Astrocyte (in vitro differentiated cells and primary cell): ENCODE data around the gene CHEK2. TPM values are rescaled to one million over a fixed set of nuclear protein-coding genes. Genes with fewer than 3 reads are reported as not detected.

ENCODE experiments used
- DNase-seq: peaks from one replicate; pipeline ENCODE4 v3.0.0-alpha.2; 2010; ENCODE audit warnings: low read depth
- FAIRE-seq: peaks from 2 replicates; lab custom pipeline; 2011; peaks lifted over from hg19 to GRCh38; lab: Jason Lieb, UNC
- H2AFZ ChIP-seq: 2 replicates; pipeline ENCODE4 v1.6.0; 2012; ENCODE audit warnings: low read depth, low read length, inconsistent platforms
- H3K27ac ChIP-seq: 2 replicates; pipeline ENCODE4 v1.5.1; 2011; ENCODE audit warnings: low read depth, low read length, inconsistent platforms
- H3K27me3 ChIP-seq: 2 replicates; pipeline ENCODE4 v1.6.0; 2011; ENCODE audit warnings: low read length, inconsistent platforms; ENCODE audit not compliant: insufficient read depth
- H3K36me3 ChIP-seq: 2 replicates; pipeline ENCODE4 v1.5.1; 2011; ENCODE audit warnings: low read length, inconsistent platforms; ENCODE audit not compliant: insufficient read depth
- H3K4me1 ChIP-seq: 2 replicates; pipeline ENCODE4 v1.5.1; 2011; ENCODE audit warnings: low read length, inconsistent platforms; ENCODE audit not compliant: insufficient read depth
- H3K4me2 ChIP-seq: 2 replicates; pipeline ENCODE4 v1.6.0; 2012; ENCODE audit warnings: low read length, inconsistent platforms
- H3K4me3 ChIP-seq: 2 replicates; pipeline ENCODE4 v1.5.1; 2011; ENCODE audit warnings: low read depth, mild to moderate bottlenecking, low read length, inconsistent platforms; ENCODE audit not compliant: insufficient read depth
- H3K79me2 ChIP-seq: 2 replicates; pipeline ENCODE4 v1.6.0; 2012; ENCODE audit warnings: mild to moderate bottlenecking, low read length, inconsistent platforms; ENCODE audit not compliant: insufficient read depth
- H3K9ac ChIP-seq: 2 replicates; pipeline ENCODE4 v1.6.0; 2012; ENCODE audit warnings: mild to moderate bottlenecking, low read length, inconsistent platforms
- H3K9me3 ChIP-seq: 2 replicates; pipeline ENCODE4 v1.5.1; 2012; ENCODE audit warnings: low read depth, mild to moderate bottlenecking, low read length, inconsistent platforms; ENCODE audit not compliant: insufficient read depth
- H4K20me1 ChIP-seq: 2 replicates; pipeline ENCODE4 v1.6.0; 2012; ENCODE audit warnings: low read length, inconsistent platforms; ENCODE audit not compliant: insufficient read depth
- H3K27ac Mint-ChIP-seq: one replicate; pipeline ENCODE4 v1.8.0; 2021; ENCODE audit warnings: mild to moderate bottlenecking, mixed read lengths; ENCODE audit not compliant: unreplicated experiment
- H3K27me3 Mint-ChIP-seq: one replicate; pipeline ENCODE4 v1.8.0; 2021; ENCODE audit warnings: low read depth, mixed read lengths; ENCODE audit not compliant: unreplicated experiment
- H3K36me3 Mint-ChIP-seq: one replicate; pipeline ENCODE4 v1.8.0; 2021; ENCODE audit warnings: low read depth, mixed read lengths; ENCODE audit not compliant: unreplicated experiment
- H3K4me1 Mint-ChIP-seq: one replicate; pipeline ENCODE4 v1.8.0; 2021; ENCODE audit warnings: low read depth, mixed read lengths; ENCODE audit not compliant: unreplicated experiment
- H3K4me3 Mint-ChIP-seq: one replicate; pipeline ENCODE4 v1.8.0; 2021; ENCODE audit warnings: mild to moderate bottlenecking, moderate library complexity, mixed read lengths; ENCODE audit not compliant: unreplicated experiment
- H3K9me3 Mint-ChIP-seq: one replicate; pipeline ENCODE4 v1.8.0; 2021; ENCODE audit warnings: mild to moderate bottlenecking, mixed read lengths; ENCODE audit not compliant: unreplicated experiment
- EZH2 ChIP-seq: IDR thresholded peaks from 2 replicates; pipeline ENCODE4 v1.6.1; 2012; ENCODE audit warnings: mild to moderate bottlenecking, low read length, inconsistent platforms; ENCODE audit not compliant: insufficient read depth
- total RNA-seq: library from RNA; stranded (reverse); gene quantifications from 2 replicates; pipeline ENCODE4 v1.2.1, GENCODE V29; 2021
- TF ChIP-seq, protein P1 (sequence below): IDR thresholded peaks from 2 replicates; pipeline ENCODE4 v1.5.1; 2011; ENCODE audit warnings: low read depth, mild to moderate bottlenecking, inconsistent platforms, low read length, moderate library complexity; ENCODE audit not compliant: insufficient read depth

The CHEK2 gene
- total RNA-seq, 1 donor from 2014 or later, result 5.7 TPM

DNA sequence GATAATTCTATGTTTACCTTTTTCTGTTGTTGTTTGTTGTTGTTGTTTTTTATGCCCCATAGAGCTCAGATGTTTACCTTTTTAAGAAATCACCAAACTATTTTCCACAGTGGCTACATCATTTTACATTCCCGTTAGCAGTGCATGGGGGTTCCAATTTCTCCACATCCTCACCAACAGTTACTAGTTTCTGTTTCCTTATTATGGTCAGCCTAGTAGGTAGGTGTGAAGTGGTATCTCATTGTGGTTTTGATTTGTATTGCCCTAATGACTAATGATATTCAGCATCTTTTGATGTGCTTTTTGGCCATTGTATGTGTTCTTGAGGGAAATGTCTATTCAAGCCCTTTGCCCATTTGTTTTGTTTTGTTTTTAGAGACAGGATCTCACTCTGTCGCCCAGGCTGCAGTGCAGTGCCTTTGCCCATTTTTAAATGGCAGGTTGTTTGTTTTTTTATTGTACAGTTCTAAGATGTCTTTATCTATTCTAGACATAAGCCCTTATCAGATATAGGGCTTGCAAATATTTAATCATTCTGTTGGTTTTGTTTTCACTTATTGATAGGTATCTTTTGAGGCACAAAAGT lies 27.5 kb downstream of the CHEK2 start:
- Histone ChIP-seq H3K27ac (no peak overlapping the region), H3K27me3 (no peaks in the 10 kb centered on the region), H3K4me1 (peaks cover 15% of the 10 kb centered on the region), H3K79me2 (no peaks in the 10 kb centered on the region), H2AFZ (no peak overlapping the region), H3K9me3 (no peaks in the 10 kb centered on the region), H3K36me3 (no peaks in the 10 kb centered on the region), H3K4me2 (no peak overlapping the region), H3K4me3 (no peak overlapping the region), H3K9ac (no peak overlapping the region), H4K20me1 (no peaks in the 10 kb centered on the region)
- H3K27ac Mint-ChIP-seq, result no peak overlapping the region
- FAIRE-seq (no peak), DNase-seq (peak; percentile 14)
- peaks cover 2% of the 10 kb centered on the region for H3K36me3 Mint-ChIP-seq
- no peak for TF ChIP-seq EZH2
- TF ChIP-seq, protein P1, sequence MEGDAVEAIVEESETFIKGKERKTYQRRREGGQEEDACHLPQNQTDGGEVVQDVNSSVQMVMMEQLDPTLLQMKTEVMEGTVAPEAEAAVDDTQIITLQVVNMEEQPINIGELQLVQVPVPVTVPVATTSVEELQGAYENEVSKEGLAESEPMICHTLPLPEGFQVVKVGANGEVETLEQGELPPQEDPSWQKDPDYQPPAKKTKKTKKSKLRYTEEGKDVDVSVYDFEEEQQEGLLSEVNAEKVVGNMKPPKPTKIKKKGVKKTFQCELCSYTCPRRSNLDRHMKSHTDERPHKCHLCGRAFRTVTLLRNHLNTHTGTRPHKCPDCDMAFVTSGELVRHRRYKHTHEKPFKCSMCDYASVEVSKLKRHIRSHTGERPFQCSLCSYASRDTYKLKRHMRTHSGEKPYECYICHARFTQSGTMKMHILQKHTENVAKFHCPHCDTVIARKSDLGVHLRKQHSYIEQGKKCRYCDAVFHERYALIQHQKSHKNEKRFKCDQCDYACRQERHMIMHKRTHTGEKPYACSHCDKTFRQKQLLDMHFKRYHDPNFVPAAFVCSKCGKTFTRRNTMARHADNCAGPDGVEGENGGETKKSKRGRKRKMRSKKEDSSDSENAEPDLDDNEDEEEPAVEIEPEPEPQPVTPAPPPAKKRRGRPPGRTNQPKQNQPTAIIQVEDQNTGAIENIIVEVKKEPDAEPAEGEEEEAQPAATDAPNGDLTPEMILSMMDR, result no peak
- no peaks in the 10 kb centered on the region for H3K27me3 Mint-ChIP-seq
- no peaks in the 10 kb centered on the region for H3K9me3 Mint-ChIP-seq
- H3K4me3 Mint-ChIP-seq, result peak overlapping the region; percentile 57
- H3K4me1 Mint-ChIP-seq, result peaks cover 30% of the 10 kb centered on the region

DNA sequence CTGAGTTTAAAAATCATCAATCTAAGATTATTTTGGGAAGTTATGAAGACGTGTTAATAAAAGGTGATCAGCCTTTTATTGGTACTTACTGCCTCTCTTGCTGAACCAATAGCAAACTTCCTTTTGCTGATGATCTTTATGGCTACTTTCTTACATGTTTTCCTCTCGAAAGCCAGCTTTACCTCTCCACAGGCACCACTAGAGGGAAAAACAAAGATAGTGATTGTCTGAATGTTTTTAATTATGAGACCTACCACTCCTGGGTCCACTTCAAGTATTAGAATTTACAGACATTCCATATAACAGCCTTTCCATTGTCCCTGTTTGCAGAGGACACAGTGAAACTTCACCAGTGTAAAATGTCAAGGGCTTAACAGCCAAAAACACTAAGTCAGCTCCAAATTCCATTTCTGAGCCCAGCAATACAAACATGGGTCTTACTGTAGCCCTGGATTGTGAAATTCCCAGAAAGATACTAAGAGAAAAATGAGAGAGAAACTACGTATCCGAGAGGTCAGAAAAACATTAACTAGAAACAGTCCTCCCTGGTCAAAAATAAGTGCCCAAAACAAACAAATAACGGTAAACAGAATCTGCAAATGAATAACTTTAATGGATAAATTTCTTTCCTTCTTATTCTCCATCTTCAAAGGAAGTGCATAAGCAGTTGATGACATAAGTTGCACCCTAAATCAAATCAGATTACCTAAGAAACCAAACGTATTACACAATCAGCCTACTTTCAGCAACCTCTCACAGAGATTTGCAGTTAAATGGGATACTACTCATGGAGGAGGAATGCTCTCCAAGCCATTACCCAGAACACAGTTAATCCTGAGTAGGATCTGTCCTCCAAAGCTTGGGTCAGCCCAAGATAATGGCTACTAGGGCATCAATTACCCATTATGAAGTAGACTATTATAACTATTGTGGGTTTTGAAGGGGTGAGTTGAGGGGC lies 29.5 kb downstream of the CHEK2 start:
- H4K20me1 ChIP-seq, result no peaks in the 10 kb centered on the region
- FAIRE-seq, result peak; percentile 76
- H3K79me2 ChIP-seq, result no peaks in the 10 kb centered on the region

More for the DNA sequence above, 29.5 kb downstream of the CHEK2 start:
- Histone ChIP-seq H3K36me3 (no peaks in the 10 kb centered on the region), H3K4me1 (peaks cover 15% of the 10 kb centered on the region), H3K27me3 (no peaks in the 10 kb centered on the region), H3K4me3 (no peak overlapping the region), H3K27ac (peak overlapping the region; percentile 48), H2AFZ (no peak overlapping the region), H3K4me2 (peak overlapping the region; percentile 46), H3K9ac (no peak overlapping the region), H3K9me3 (no peaks in the 10 kb centered on the region)
- no peak for TF ChIP-seq EZH2
- TF ChIP-seq, protein P1, result no peak
- DNase-seq, result peak; percentile 96
- Mint-ChIP-seq H3K9me3 (no peaks in the 10 kb centered on the region), H3K4me1 (peaks cover 30% of the 10 kb centered on the region), H3K4me3 (no peak overlapping the region), H3K27ac (peak overlapping the region; percentile 64), H3K27me3 (no peaks in the 10 kb centered on the region), H3K36me3 (peaks cover 2% of the 10 kb centered on the region)
